ENCODE data around the gene INIP.
"Not testable (repeated sequence)": the region's sequence is repeated elsewhere in the genome, so short reads cannot be mapped to it uniquely, and the experiment has no call there.

Gene INIP

GRCh38 chr9:112705768-112706427 lies 12.0 kb downstream of the INIP start:
- no CpG with 5 or more reads among the region's 6 CpGs for WGBS (ENCODE audit: insufficient coverage, insufficient read length)

GRCh38 chr9:112703304-112703703 lies 14.6 kb downstream of the INIP start:
- no peaks in the 10 kb centered on the region; the same call in 1 of the 2 replicates for H3K36me3 ChIP-seq (ENCODE audit: control insufficient read depth, insufficient read depth, low read length)
- no peak overlapping the region for H3K4me3 ChIP-seq (ENCODE audit: low read length)
- no peaks in the 10 kb centered on the region for H3K4me1 ChIP-seq (ENCODE audit: control insufficient read depth, insufficient read depth, low read length)
- no peak overlapping the region for H3K27ac ChIP-seq (ENCODE audit: low read length)
- WGBS (ENCODE audit: insufficient coverage, insufficient read length) = no CpG with 5 or more reads among the region's 2 CpGs
- no peaks in the 10 kb centered on the region for H3K27me3 ChIP-seq (ENCODE audit: control insufficient read depth, insufficient read depth, low read length)
- no peaks in the 10 kb centered on the region for H3K9me3 ChIP-seq (ENCODE audit: control insufficient read depth, insufficient read depth, low read length)
- no peak for DNase-seq (ENCODE audit: low read depth, low spot score)

More at GRCh38 chr9:112705768-112706427, 12.0 kb downstream of the INIP start:
- H3K27ac ChIP-seq (ENCODE audit: low read length) = no peak overlapping the region
- H3K27me3 ChIP-seq (ENCODE audit: control insufficient read depth, insufficient read depth, low read length) = no peaks in the 10 kb centered on the region
- no peaks in the 10 kb centered on the region for H3K9me3 ChIP-seq (ENCODE audit: control insufficient read depth, insufficient read depth, low read length)
- no peaks in the 10 kb centered on the region for H3K4me1 ChIP-seq (ENCODE audit: control insufficient read depth, insufficient read depth, low read length)
- no peak for DNase-seq (ENCODE audit: low read depth, low spot score)
- no peaks in the 10 kb centered on the region for H3K36me3 ChIP-seq (ENCODE audit: control insufficient read depth, insufficient read depth, low read length)
- H3K4me3 ChIP-seq (ENCODE audit: low read length) = no peak overlapping the region

- H3K4me1 ChIP-seq (ENCODE audit: control insufficient read depth, insufficient read depth, low read length) = no peaks in the 10 kb centered on the region
- H3K9me3 ChIP-seq (ENCODE audit: control insufficient read depth, insufficient read depth, low read length) = no peaks in the 10 kb centered on the region
- H3K27ac ChIP-seq (ENCODE audit: low read length) = no peak overlapping the region
- no peaks in the 10 kb centered on the region for H3K27me3 ChIP-seq (ENCODE audit: control insufficient read depth, insufficient read depth, low read length)
- no peaks in the 10 kb centered on the region; the same call in 1 of the 2 replicates for H3K36me3 ChIP-seq (ENCODE audit: control insufficient read depth, insufficient read depth, low read length)
- DNase-seq (ENCODE audit: low read depth, low spot score) = no peak
- no peak overlapping the region for H3K4me3 ChIP-seq (ENCODE audit: low read length)
These were observed 17.8 kb downstream of the INIP start for GRCh38 chr9:112700085-112700484.

GRCh38 chr9:112699230-112699629 lies 18.7 kb downstream of the INIP start:
- no peaks in the 10 kb centered on the region for H3K4me1 ChIP-seq (ENCODE audit: control insufficient read depth, insufficient read depth, low read length)
- no CpG with 5 or more reads among the region's 5 CpGs for WGBS (ENCODE audit: insufficient coverage, insufficient read length)
- no peak overlapping the region for H3K27ac ChIP-seq (ENCODE audit: low read length)
- H3K27me3 ChIP-seq (ENCODE audit: control insufficient read depth, insufficient read depth, low read length) = no peaks in the 10 kb centered on the region
- DNase-seq (ENCODE audit: low read depth, low spot score) = no peak
- no peaks in the 10 kb centered on the region for H3K9me3 ChIP-seq (ENCODE audit: control insufficient read depth, insufficient read depth, low read length)
- no peak overlapping the region for H3K4me3 ChIP-seq (ENCODE audit: low read length)
- H3K36me3 ChIP-seq (ENCODE audit: control insufficient read depth, insufficient read depth, low read length) = no peaks in the 10 kb centered on the region; the same call in 1 of the 2 replicates

GRCh38 chr9:112696461-112696860 lies 21.5 kb downstream of the INIP start:
- DNase-seq (ENCODE audit: low read depth, low spot score) = no peak
- no peaks in the 10 kb centered on the region for H3K4me1 ChIP-seq (ENCODE audit: control insufficient read depth, insufficient read depth, low read length)
- no peak overlapping the region for H3K27ac ChIP-seq (ENCODE audit: low read length)
- no peaks in the 10 kb centered on the region for H3K9me3 ChIP-seq (ENCODE audit: control insufficient read depth, insufficient read depth, low read length)
- H3K27me3 ChIP-seq (ENCODE audit: control insufficient read depth, insufficient read depth, low read length) = no peaks in the 10 kb centered on the region
- H3K4me3 ChIP-seq (ENCODE audit: low read length) = no peak overlapping the region
- H3K36me3 ChIP-seq (ENCODE audit: control insufficient read depth, insufficient read depth, low read length) = no peaks in the 10 kb centered on the region; the same call in 1 of the 2 replicates
- WGBS (ENCODE audit: insufficient coverage, insufficient read length) = no CpG with 5 or more reads among the region's 5 CpGs

GRCh38 chr9:112694706-112695555 lies 23.0 kb downstream of the INIP start:
- no peak overlapping the region for H3K27ac ChIP-seq (ENCODE audit: low read length)
- H3K27me3 ChIP-seq (ENCODE audit: control insufficient read depth, insufficient read depth, low read length) = no peaks in the 10 kb centered on the region
- no peak for DNase-seq (ENCODE audit: low read depth, low spot score)
- no peak overlapping the region for H3K4me3 ChIP-seq (ENCODE audit: low read length)
- no peaks in the 10 kb centered on the region for H3K9me3 ChIP-seq (ENCODE audit: control insufficient read depth, insufficient read depth, low read length)
- peaks cover 4% of the 10 kb centered on the region; the same call in 1 of the 2 replicates for H3K36me3 ChIP-seq (ENCODE audit: control insufficient read depth, insufficient read depth, low read length)
- WGBS (ENCODE audit: insufficient coverage, insufficient read length) = no CpG with 5 or more reads among the region's 4 CpGs
- no peaks in the 10 kb centered on the region for H3K4me1 ChIP-seq (ENCODE audit: control insufficient read depth, insufficient read depth, low read length)

GRCh38 chr9:112689161-112689740 lies 28.7 kb downstream of the INIP start:
- Histone ChIP-seq H3K27me3 (ENCODE audit: control insufficient read depth, insufficient read depth, low read length) (no peaks in the 10 kb centered on the region), H3K4me3 (ENCODE audit: low read length) (no peak overlapping the region), H3K36me3 (ENCODE audit: control insufficient read depth, insufficient read depth, low read length) (peaks cover 8% of the 10 kb centered on the region; the same call in 1 of the 2 replicates), H3K4me1 (ENCODE audit: control insufficient read depth, insufficient read depth, low read length) (no peaks in the 10 kb centered on the region; the same call in 1 of the 2 replicates), H3K9me3 (ENCODE audit: control insufficient read depth, insufficient read depth, low read length) (no peaks in the 10 kb centered on the region), H3K27ac (ENCODE audit: low read length) (no peak overlapping the region)
- DNase-seq (ENCODE audit: low read depth, low spot score) = no peak
- no CpG with 5 or more reads among the region's 6 CpGs for WGBS (ENCODE audit: insufficient coverage, insufficient read length)

- Histone ChIP-seq H3K4me3 (ENCODE audit: low read length) (no peak overlapping the region), H3K4me1 (ENCODE audit: control insufficient read depth, insufficient read depth, low read length) (no peaks in the 10 kb centered on the region; the same call in 1 of the 2 replicates), H3K27ac (ENCODE audit: low read length) (no peak overlapping the region), H3K9me3 (ENCODE audit: control insufficient read depth, insufficient read depth, low read length) (no peaks in the 10 kb centered on the region; the same call in 1 of the 2 replicates), H3K36me3 (ENCODE audit: control insufficient read depth, insufficient read depth, low read length) (no peaks in the 10 kb centered on the region), H3K27me3 (ENCODE audit: control insufficient read depth, insufficient read depth, low read length) (no peaks in the 10 kb centered on the region)
- no peak for DNase-seq (ENCODE audit: low read depth, low spot score)
- no CpG with 5 or more reads among the region's 6 CpGs for WGBS (ENCODE audit: insufficient coverage, insufficient read length)
These were observed 37.0 kb downstream of the INIP start for GRCh38 chr9:112680731-112681402.

GRCh38 chr9:112677040-112677439 lies 40.9 kb downstream of the INIP start:
- Histone ChIP-seq H3K4me3 (ENCODE audit: low read length) (no peak overlapping the region), H3K9me3 (ENCODE audit: control insufficient read depth, insufficient read depth, low read length) (no peaks in the 10 kb centered on the region; the same call in 1 of the 2 replicates), H3K36me3 (ENCODE audit: control insufficient read depth, insufficient read depth, low read length) (no peaks in the 10 kb centered on the region), H3K27ac (ENCODE audit: low read length) (no peak overlapping the region), H3K4me1 (ENCODE audit: control insufficient read depth, insufficient read depth, low read length) (no peaks in the 10 kb centered on the region; the same call in 1 of the 2 replicates), H3K27me3 (ENCODE audit: control insufficient read depth, insufficient read depth, low read length) (no peaks in the 10 kb centered on the region)
- no peak for DNase-seq (ENCODE audit: low read depth, low spot score)

GRCh38 chr9:112673221-112673620 lies 44.7 kb downstream of the INIP start:
- not testable (repeated sequence) for H3K36me3 ChIP-seq (ENCODE audit: control insufficient read depth, insufficient read depth, low read length); H3K4me1 ChIP-seq (ENCODE audit: control insufficient read depth, insufficient read depth, low read length); H3K9me3 ChIP-seq (ENCODE audit: control insufficient read depth, insufficient read depth, low read length); H3K27me3 ChIP-seq (ENCODE audit: control insufficient read depth, insufficient read depth, low read length); H3K4me3 ChIP-seq (ENCODE audit: low read length); DNase-seq (ENCODE audit: low read depth, low spot score); H3K27ac ChIP-seq (ENCODE audit: low read length)
- WGBS (ENCODE audit: insufficient coverage, insufficient read length) = no CpG with 5 or more reads among the region's 4 CpGs
